IMR-90 (cell line): ENCODE data around the gene AGBL2. TPM values are rescaled to one million over a fixed set of nuclear protein-coding genes. Genes with fewer than 3 reads are reported as not detected.

Experiments
- ATAC-seq: fragments of 200-7000 bp; cut with Tn5 transposase; 2 replicates; pipeline ENCODE4 v1.9.1; 2020; ENCODE audit warnings: low read depth, mild to moderate bottlenecking, moderate library complexity
- BruUV-seq: library from RNA; stranded (reverse); fragments of 400-500 nt; replicated peaks from 2 replicates; lab custom pipeline; 2021; lab: Mats Ljungman, UMichigan
- CTCF ChIA-PET: fragments of 300-600 bp; formaldehyde crosslinking; extraction: SDS; loops from one replicate; lab custom pipeline; 2021; ENCODE audit warnings: antibody characterized with exemption; lab: Yijun Ruan, JAX
- POLR2A ChIA-PET: fragments of 300-600 bp; sonication (Branson Sonifier 250); formaldehyde crosslinking; loops from one replicate; lab custom pipeline; 2022; ENCODE audit warnings: antibody characterized with exemption; ENCODE audit not compliant: unreplicated experiment; lab: Charles Lee
- DNase-seq: peaks from one replicate; pipeline ENCODE4 v3.0.0; 2013
- H2AFZ ChIP-seq: replicated peaks from 2 replicates; pipeline ENCODE3; 2013; ENCODE audit warnings: low read length, mild to moderate bottlenecking; ENCODE audit not compliant: poor library complexity
- H2AK5ac ChIP-seq: 2 replicates; pipeline ENCODE4 v1.6.1; 2013; ENCODE audit warnings: low read depth, low read length, inconsistent platforms
- H2AK9ac ChIP-seq: replicated peaks from 2 replicates; pipeline ENCODE3; 2013; ENCODE audit warnings: mild to moderate bottlenecking, low read depth, low read length, moderate library complexity; ENCODE audit not compliant: poor library complexity
- H2BK120ac ChIP-seq: 2 replicates; pipeline ENCODE4 v1.6.1; 2013; ENCODE audit warnings: low read depth, low read length, inconsistent platforms
- H2BK15ac ChIP-seq: 3 replicates; pipeline ENCODE4 v1.6.1; 2013; ENCODE audit warnings: low read depth, low read length, inconsistent platforms
- H2BK20ac ChIP-seq: 2 replicates; pipeline ENCODE4 v1.6.1; 2013; ENCODE audit warnings: low read depth, mild to moderate bottlenecking, inconsistent platforms, low read length, moderate library complexity
- H2BK5ac ChIP-seq: 2 replicates; pipeline ENCODE4 v1.6.1; 2013; ENCODE audit warnings: mild to moderate bottlenecking, low read depth, low read length, inconsistent platforms; ENCODE audit not compliant: poor library complexity, severe bottlenecking
- H3K14ac ChIP-seq: replicated peaks from 2 replicates; pipeline ENCODE4 v1.6.1; 2013; ENCODE audit warnings: low read depth, low read length, inconsistent platforms
- H3K18ac ChIP-seq: 2 replicates; pipeline ENCODE4 v1.6.1; 2013; ENCODE audit warnings: low read depth, low read length, control low read depth
- H3K23ac ChIP-seq: 2 replicates; pipeline ENCODE4 v1.6.1; 2013; ENCODE audit warnings: low read depth, low read length, inconsistent platforms
- H3K27ac ChIP-seq: 2 replicates; pipeline ENCODE4 v1.5.1; 2013; ENCODE audit warnings: mild to moderate bottlenecking, control low read depth, low read length; ENCODE audit not compliant: insufficient read depth
- H3K27me3 ChIP-seq: 2 replicates; pipeline ENCODE4 v1.6.1; 2013; ENCODE audit warnings: low read length; ENCODE audit not compliant: control insufficient read depth, insufficient read depth
- H3K36me3 ChIP-seq: 2 replicates; pipeline ENCODE4 v1.6.1; 2013; ENCODE audit warnings: low read length, mixed read lengths; ENCODE audit not compliant: control insufficient read depth, insufficient read depth
- H3K4ac ChIP-seq: 2 replicates; pipeline ENCODE4 v1.6.1; 2013; ENCODE audit warnings: low read depth, low read length, inconsistent platforms
- H3K4me1 ChIP-seq: 2 replicates; pipeline ENCODE4 v1.6.1; 2013; ENCODE audit warnings: low read length, mixed read lengths; ENCODE audit not compliant: control insufficient read depth, insufficient read depth
- H3K4me2 ChIP-seq: 2 replicates; pipeline ENCODE4 v1.6.1; 2013; ENCODE audit warnings: low read depth, mild to moderate bottlenecking, control low read depth, low read length, moderate library complexity
- H3K4me3 ChIP-seq: 2 replicates; pipeline ENCODE4 v1.5.1; 2013; ENCODE audit warnings: low read depth, mild to moderate bottlenecking, control low read depth, low read length, moderate library complexity; ENCODE audit not compliant: insufficient read depth
- H3K56ac ChIP-seq: 2 replicates; pipeline ENCODE4 v1.6.1; 2013; ENCODE audit warnings: low read length, inconsistent platforms; ENCODE audit not compliant: insufficient read depth; ENCODE audit errors: extremely low read depth
- H3K79me1 ChIP-seq, 2 experiments: 2 replicates each; pipeline ENCODE4 v1.6.1; 2013; ENCODE audit warnings: low read length in 2 of 2, inconsistent platforms in 1 of 2, low read depth in 1 of 2
- H3K9ac ChIP-seq: 2 replicates; pipeline ENCODE4 v1.6.1; 2013; ENCODE audit warnings: low read depth, low read length, control low read depth
- H3K9me1 ChIP-seq: 2 replicates; pipeline ENCODE4 v1.6.1; 2013; ENCODE audit warnings: low read length, inconsistent platforms; ENCODE audit not compliant: insufficient read depth
- H3K9me3 ChIP-seq: 2 replicates; pipeline ENCODE4 v1.6.1; 2013; ENCODE audit warnings: low read length; ENCODE audit not compliant: control insufficient read depth, insufficient read depth
- H4K20me1 ChIP-seq: 2 replicates; pipeline ENCODE4 v1.6.1; 2013; ENCODE audit warnings: low read length, inconsistent platforms; ENCODE audit not compliant: insufficient read depth
- H4K5ac ChIP-seq: 2 replicates; pipeline ENCODE4 v1.6.1; 2013; ENCODE audit warnings: mild to moderate bottlenecking, low read depth, low read length, control low read depth
- H4K8ac ChIP-seq, 2 experiments: 2 replicates each; pipeline ENCODE4 v1.6.1; 2013; ENCODE audit warnings: low read depth in 2 of 2, low read length in 2 of 2, control low read depth in 1 of 2, inconsistent platforms in 1 of 2
- H4K91ac ChIP-seq: 2 replicates; pipeline ENCODE4 v1.6.1; 2013; ENCODE audit warnings: low read depth, low read length, inconsistent platforms; ENCODE audit not compliant: insufficient read depth
- BHLHE40 ChIP-seq: fragments of 150-350 bp; IDR thresholded peaks from 2 replicates; pipeline ENCODE4 v1.6.1; 2016; ENCODE audit warnings: mild to moderate bottlenecking, low read depth, low read length
- ELK1 ChIP-seq: fragments of 150-350 bp; IDR thresholded peaks from 2 replicates; pipeline ENCODE4 v1.6.1; 2016; ENCODE audit warnings: low read depth, mild to moderate bottlenecking, low read length, moderate library complexity, borderline replicate concordance
- MAZ ChIP-seq: IDR thresholded peaks from 2 replicates; pipeline ENCODE4 v1.6.1; 2012; ENCODE audit warnings: low read depth, mild to moderate bottlenecking, low read length, improper control_type of control experiment, moderate library complexity, borderline replicate concordance
- MXI1 ChIP-seq: IDR thresholded peaks from 2 replicates; pipeline ENCODE4 v1.6.1; 2012; ENCODE audit warnings: low read depth, mild to moderate bottlenecking, low read length, moderate library complexity, borderline replicate concordance
- NFE2L2 ChIP-seq: fragments of 150-350 bp; IDR thresholded peaks from 2 replicates; pipeline ENCODE4 v1.6.1; 2016; ENCODE audit warnings: low read depth, mild to moderate bottlenecking, low read length
- POLR2A ChIP-seq: IDR thresholded peaks from 2 replicates; pipeline ENCODE4 v1.6.1; 2012; ENCODE audit warnings: mild to moderate bottlenecking, low read depth, low read length
- RAD21 ChIP-seq: IDR thresholded peaks from 2 replicates; pipeline ENCODE4 v1.6.1; 2012; ENCODE audit warnings: low read length, improper control_type of control experiment
- RFX5 ChIP-seq: IDR thresholded peaks from 2 replicates; pipeline ENCODE4 v1.8.0; 2012; ENCODE audit warnings: low read depth, mild to moderate bottlenecking, low read length, moderate library complexity
- WGBS, 2 experiments: methylation state at CpG; one replicate each; pipeline versions ENCODE4 v1.1.5 to v1.1.7; 2013; ENCODE audit warnings: missing lambda C conversion rate in 2 of 2; ENCODE audit not compliant: insufficient read length in 1 of 2; ENCODE audit errors: extremely low coverage in 2 of 2; 5-methylcytosine and 5-hydroxymethylcytosine counted together
- dilution Hi-C: fragments of 300-500 bp; cut with HindIII; formaldehyde crosslinking; loops from one replicate; pipeline ENCODE4 v1.14.3; 2018; ENCODE audit warnings: low sequenced_read_pairs; ENCODE audit not compliant: unreplicated experiment
- in situ Hi-C: fragments of 300-500 bp; cut with MboI; formaldehyde crosslinking; loops from 3 replicates; pipeline ENCODE4 v1.14.3; 2019; ENCODE audit warnings: low sequenced_read_pairs, inconsistent platforms, mixed read lengths
- intact Hi-C: fragments of 100-400 bp; cut with micrococcal nuclease; formaldehyde crosslinking; loops from 2 replicates; pipeline ENCODE4 v1.10.0; 2022
- polyA plus RNA-seq, 3 experiments: library from polyadenylated mRNA; depleted of rRNA; stranded (reverse); fragments of >200 nt; gene quantifications; 2 replicates each; pipeline ENCODE4 v1.2.3, GENCODE V29; 2012; ENCODE audit warnings: low replicate concordance in 1 of 3
- total RNA-seq: library from RNA; depleted of rRNA; stranded (reverse); fragments of >200 nt; gene quantifications from 2 replicates; pipeline ENCODE4 v1.2.3, GENCODE V29; 2012
- TF ChIP-seq, protein P1 (sequence below): fragments of 150-350 bp; IDR thresholded peaks from 2 replicates; pipeline ENCODE4 v1.6.1; 2017; ENCODE audit warnings: mild to moderate bottlenecking, antibody characterized with exemption, low read length, low read depth
- TF ChIP-seq, protein P2 (sequence below): conservative IDR thresholded peaks from 2 replicates; pipeline ENCODE4 v1.5.1; 2012; ENCODE audit warnings: mild to moderate bottlenecking, low read depth, low read length, improper control_type of control experiment

AGBL2 gene
- total and polyA plus RNA-seq, 2 of the 4 experiments (the other 2 are of a cell fraction), result 0.36 to 1.2 TPM

GRCh38 chr11:47642099-47642855, 72.9 kb downstream of the AGBL2 start, which contains the start of gene MTCH2:
MTCH2 (minus strand) TSS chr11:47642559; CDS start chr11:47642465, 94 bp downstream.
- ATAC-seq, result peak; percentile 99
- POLR2A ChIA-PET, result no interaction called here
- intact Hi-C loops, result loop anchor here (2.0 to 5.0 kb wide), 3 partner anchors 73 to 210 kb away; partner anchors contain the start of gene AGBL2

More at GRCh38 chr11:47642099-47642855, 72.9 kb downstream of the AGBL2 start, which contains the start of gene MTCH2:
- WGBS, 2 experiments, result 1% methylated on average over 22 of the region's 78 CpGs; no CpG with 5 or more reads in 1 of the 2 experiments
- H3K36me3 ChIP-seq, result peaks cover 4% of the 10 kb centered on the region
- no peaks in the 10 kb centered on the region for H3K4me1 ChIP-seq
- peak within 1 kb of the TSS; percentile 91 for H3K14ac ChIP-seq
- H2BK15ac ChIP-seq, result peak within 1 kb of the TSS; percentile 7; the same call in 1 of the 3 replicates
- H3K79me1 ChIP-seq, result peaks cover 14 to 31% of the 10 kb centered on the region in 2 experiments; a peak in 2 of 4 replicates
- H3K9ac ChIP-seq, result peak within 1 kb of the TSS; percentile 75
- TF ChIP-seq, protein P1, sequence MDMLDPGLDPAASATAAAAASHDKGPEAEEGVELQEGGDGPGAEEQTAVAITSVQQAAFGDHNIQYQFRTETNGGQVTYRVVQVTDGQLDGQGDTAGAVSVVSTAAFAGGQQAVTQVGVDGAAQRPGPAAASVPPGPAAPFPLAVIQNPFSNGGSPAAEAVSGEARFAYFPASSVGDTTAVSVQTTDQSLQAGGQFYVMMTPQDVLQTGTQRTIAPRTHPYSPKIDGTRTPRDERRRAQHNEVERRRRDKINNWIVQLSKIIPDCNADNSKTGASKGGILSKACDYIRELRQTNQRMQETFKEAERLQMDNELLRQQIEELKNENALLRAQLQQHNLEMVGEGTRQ, result peak; percentile 96
- TF ChIP-seq RAD21 (no peak), MXI1 (peak; percentile 72), BHLHE40 (peak; percentile 94), RFX5 (no peak), ELK1 (no peak), MAZ (peak; percentile 86; the same call in 1 of the 2 replicates), POLR2A (peak; percentile 95), NFE2L2 (no peak)
- TF ChIP-seq, protein P2, sequence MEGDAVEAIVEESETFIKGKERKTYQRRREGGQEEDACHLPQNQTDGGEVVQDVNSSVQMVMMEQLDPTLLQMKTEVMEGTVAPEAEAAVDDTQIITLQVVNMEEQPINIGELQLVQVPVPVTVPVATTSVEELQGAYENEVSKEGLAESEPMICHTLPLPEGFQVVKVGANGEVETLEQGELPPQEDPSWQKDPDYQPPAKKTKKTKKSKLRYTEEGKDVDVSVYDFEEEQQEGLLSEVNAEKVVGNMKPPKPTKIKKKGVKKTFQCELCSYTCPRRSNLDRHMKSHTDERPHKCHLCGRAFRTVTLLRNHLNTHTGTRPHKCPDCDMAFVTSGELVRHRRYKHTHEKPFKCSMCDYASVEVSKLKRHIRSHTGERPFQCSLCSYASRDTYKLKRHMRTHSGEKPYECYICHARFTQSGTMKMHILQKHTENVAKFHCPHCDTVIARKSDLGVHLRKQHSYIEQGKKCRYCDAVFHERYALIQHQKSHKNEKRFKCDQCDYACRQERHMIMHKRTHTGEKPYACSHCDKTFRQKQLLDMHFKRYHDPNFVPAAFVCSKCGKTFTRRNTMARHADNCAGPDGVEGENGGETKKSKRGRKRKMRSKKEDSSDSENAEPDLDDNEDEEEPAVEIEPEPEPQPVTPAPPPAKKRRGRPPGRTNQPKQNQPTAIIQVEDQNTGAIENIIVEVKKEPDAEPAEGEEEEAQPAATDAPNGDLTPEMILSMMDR, result peak; percentile 34; the same call in 1 of the 2 replicates
- no peak within 1 kb of the TSS for H2BK20ac ChIP-seq
- no peaks in the 10 kb centered on the region for H3K9me3 ChIP-seq
- H3K4me2 ChIP-seq, result peak within 1 kb of the TSS; percentile 98
- peak within 1 kb of the TSS; percentile 82 for H3K56ac ChIP-seq
- peak within 1 kb of the TSS; percentile 75 for H2AK5ac ChIP-seq
- peak within 1 kb of the TSS; percentile 68; the same call in 1 of the 2 replicates for H3K18ac ChIP-seq
- peak within 1 kb of the TSS; percentile 98 for H2AFZ ChIP-seq
- H4K20me1 ChIP-seq, result no peaks in the 10 kb centered on the region
- H3K23ac ChIP-seq, result peak within 1 kb of the TSS; percentile 87
- H3K27ac ChIP-seq, result peak within 1 kb of the TSS; percentile 85
- dilution Hi-C loops (no loop called here), in situ Hi-C loops (loop anchor here (5.0 kb wide), 1 partner anchor 70 kb away; no protein-coding TSS in a partner anchor)
- peak within 1 kb of the TSS; percentile 73 for H3K4me3 ChIP-seq
- CTCF ChIA-PET, result no interaction called here
- no peaks in the 10 kb centered on the region for H3K27me3 ChIP-seq
- peak within 1 kb of the TSS; percentile 67 to 97 for H4K8ac ChIP-seq
- peak within 1 kb of the TSS; percentile 78 for H3K4ac ChIP-seq
- peak within 1 kb of the TSS; percentile 42; the same call in 1 of the 2 replicates for H2BK120ac ChIP-seq
- peak within 1 kb of the TSS; percentile 77 for H4K5ac ChIP-seq
- H3K9me1 ChIP-seq, result peaks cover 6% of the 10 kb centered on the region; the same call in 1 of the 2 replicates
- H4K91ac ChIP-seq, result peak within 1 kb of the TSS; percentile 83
- peak within 1 kb of the TSS; percentile 96 for H2AK9ac ChIP-seq
- peak; percentile 97 for DNase-seq
- no TSS peak for BruUV-seq
- peak within 1 kb of the TSS; percentile 86 for H2BK5ac ChIP-seq
